ENCODE data around the gene LST1.

- TF ChIP-seq CTCF (IDR thresholded peaks at IDR 0.05; ENCODE audit: low read depth, low read length, missing input control) (no peak), TAF1 (conservative IDR thresholded peaks at IDR 0.05) (no peak), REST (IDR thresholded peaks at IDR 0.05) (no peak), HNF4G (IDR thresholded peaks at IDR 0.05) (no peak), EGR1 (IDR thresholded peaks at IDR 0.05; ENCODE audit: low read depth in 2 of 2) (no peak), YY1 (IDR thresholded peaks at IDR 0.05) (no peak), GABPA (IDR thresholded peaks at IDR 0.05 in 1 of 2, conservative IDR thresholded peaks at IDR 0.05 in 1 of 2) (no peak)
Observed at GRCh38 chr6:31575335-31575901, 10.7 kb upstream of the LST1 start, which contains the start of gene TNF.
